SIG-M5 treated with dmso at 0.1 percent for 504 hours (cell line): Measurements from ENCODE around the gene IFRD2.
"Not testable (repeated sequence)": the region's sequence is repeated elsewhere in the genome, so short reads cannot be mapped to it uniquely, and the experiment has no call there.

ENCODE experiments used
- DNase-seq: peaks from one replicate; lab custom pipeline; 2025; ENCODE audit not compliant: unreplicated experiment; lab: John Stamatoyannopoulos, UW

The IFRD2 gene

DNA sequence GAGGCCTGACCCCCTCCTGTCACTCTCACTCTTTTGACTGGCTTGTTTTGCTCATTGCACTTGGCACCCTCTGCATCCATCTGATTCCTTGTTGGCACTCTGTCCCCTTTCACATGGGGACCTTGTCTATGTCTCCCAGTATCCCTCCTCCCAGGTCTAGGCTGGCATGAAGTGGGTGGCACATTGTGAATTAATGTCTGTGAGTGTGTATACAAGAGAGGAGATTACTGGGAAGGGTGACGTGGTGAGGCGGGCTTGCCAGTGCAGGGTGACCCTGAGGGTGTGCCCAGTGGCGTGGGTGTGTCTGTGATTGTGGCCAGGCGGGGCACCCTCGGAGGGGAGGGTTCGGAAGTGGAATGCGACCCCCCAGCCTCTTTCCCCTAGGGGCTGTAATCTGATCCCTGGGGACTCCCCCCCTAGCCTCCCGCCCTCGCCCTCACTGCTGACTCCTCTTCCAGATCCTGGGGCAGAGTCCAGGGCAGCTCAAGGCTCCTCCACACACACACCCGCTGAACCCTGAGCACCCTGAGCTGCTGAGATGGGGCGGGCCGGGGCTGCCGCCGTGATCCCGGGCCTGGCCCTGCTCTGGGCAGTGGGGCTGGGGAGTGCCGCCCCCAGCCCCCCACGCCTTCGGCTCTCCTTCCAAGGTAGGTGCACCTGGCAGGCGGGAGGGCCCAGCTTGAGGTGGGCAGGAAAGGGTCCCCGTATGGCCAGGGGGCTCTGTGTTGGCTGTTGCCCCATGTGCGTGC is 23.4 kb downstream of the IFRD2 start, which contains the start of gene SEMA3B:
Gene SEMA3B (plus strand): TSS at position 445 of the 749 bp plus-strand sequence. CDS start 94 bp downstream, at position 539.
- DNase-seq = no peak

DNA sequence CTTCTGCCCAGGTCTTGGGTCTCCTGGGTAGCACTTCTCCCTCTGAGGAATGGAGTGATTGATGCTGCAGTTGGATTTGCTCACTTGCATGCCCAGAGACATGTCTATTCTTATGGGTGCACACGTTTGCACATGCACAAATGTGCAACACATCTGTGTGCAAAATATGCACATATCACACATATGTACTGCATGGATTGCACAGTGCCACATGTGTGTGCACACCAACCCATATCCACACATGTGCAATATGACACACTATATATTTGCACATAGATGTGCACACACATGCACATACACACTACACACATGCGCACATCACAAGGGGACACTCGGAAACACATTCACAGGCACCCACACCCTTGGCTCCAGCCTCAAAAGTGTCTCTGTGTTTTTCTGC is 24.0 kb downstream of the IFRD2 start:
- DNase-seq = no peak

DNA sequence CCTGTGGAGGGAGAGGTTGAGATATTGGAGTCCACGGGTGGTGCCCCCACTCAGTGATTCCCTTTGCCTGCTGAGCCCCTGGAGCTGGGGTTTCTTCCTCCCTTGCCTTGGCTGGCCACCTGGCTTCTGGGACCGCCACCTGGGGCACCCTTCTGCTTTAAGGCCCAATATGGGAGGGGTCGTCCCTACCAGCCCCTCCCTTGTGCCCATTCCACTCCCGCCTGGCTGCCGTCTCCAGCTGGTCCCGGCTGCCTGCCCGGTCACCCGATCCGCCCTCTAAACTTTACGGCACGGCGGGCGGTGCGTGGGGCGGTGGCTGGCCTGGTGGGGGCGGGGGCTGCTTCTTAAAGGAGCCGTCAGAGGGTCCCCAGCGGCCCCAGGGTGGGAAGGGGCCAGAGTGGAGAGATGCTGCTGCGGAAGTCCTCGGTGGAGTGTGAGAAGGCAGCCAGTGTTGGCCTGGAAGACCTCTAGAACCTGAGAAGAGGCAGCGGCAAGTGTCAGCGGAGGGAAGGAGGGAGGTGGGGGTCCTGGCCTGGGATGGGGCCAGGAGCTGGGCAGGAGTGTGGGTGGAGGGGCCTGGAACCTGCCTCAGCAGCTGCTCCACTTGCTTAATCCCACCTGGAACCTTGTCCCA is 24.8 kb downstream of the IFRD2 start:
- no peak for DNase-seq

DNA sequence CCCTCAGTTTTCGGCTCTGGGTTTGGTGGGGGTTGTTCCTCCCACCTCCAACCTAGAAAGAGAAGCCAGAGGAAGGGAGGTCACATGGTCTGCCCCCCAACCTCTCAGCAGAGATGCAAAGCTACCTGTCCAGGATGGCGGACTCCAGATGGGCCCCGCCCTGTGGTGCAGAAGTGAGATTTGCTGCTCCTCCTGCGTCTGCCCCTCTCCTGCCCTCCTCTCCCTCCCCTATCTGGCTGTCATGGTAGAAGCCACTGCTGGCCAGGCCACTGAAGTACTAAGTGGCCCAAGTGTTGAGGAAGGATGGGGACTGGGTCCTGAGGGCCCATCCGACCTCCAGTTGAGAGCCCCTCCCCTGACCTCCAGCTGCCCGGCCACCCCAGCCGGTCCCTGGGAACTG is 25.4 kb downstream of the IFRD2 start:
- DNase-seq = no peak

DNA sequence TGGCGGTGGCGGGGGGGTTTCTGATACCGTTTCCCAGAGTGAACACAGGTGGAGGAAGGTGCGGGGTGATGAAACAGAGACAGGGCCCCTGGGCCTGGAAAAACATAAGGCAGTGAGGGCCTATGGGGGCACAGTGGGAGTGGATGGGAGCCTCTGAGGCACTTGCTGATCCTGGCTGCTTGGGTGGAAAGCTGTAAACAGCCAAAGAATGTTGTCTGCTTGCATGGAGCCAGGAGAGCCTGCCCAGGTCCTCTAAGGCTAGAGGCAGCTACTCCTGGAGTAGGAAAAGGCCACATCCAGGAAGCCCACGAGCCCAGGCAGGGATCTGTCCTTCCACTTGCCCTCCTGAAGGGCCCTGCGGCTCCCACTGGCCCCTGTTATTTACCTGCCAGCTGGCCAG is 26.2 kb downstream of the IFRD2 start:
- no peak for DNase-seq

DNA sequence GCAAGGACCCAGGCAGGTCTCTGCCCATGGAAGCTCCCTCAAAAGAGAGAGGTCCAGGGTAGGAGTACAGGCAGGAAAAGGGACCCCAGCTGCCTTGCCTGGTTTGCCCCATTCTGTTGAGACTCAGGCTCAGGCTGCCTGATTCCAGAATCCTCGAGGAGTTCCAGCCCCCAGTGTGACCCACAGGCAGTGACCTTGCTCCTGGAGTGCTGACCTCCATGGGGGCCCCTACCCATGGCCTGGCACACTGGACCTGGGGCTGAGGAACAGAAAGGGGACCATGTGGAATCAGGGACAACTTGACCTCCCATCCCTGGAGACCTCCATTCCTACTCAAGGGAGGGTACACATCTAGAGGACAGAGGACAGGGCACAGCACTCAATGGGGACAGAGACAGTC is 26.7 kb downstream of the IFRD2 start:
- no peak for DNase-seq

DNA sequence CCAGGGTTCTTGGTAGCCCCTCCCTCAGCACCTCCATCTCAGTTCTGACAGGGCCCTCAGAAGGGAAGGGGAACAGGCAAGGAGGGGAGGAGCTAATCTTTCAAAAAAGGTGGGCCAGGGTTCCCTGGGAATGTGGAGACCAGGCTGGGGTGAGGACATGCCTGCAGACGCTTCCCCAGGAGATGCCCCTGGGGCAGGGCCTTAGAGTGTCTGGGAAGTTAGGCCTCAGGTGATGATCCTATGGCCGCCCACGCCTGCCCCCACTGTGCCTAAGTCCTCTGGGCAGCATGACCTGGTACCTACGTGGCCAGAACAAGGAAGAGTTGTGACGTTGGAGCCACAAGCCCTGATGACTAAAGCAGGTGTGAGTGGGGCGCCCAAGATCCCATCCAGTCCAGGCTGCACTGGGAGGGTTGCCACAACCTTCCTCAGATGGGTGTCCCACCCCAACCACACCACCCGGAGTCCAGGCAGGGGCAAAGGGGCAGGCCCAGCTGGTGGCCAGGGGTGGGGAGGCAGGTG is 27.2 kb downstream of the IFRD2 start:
- DNase-seq = no peak

DNA sequence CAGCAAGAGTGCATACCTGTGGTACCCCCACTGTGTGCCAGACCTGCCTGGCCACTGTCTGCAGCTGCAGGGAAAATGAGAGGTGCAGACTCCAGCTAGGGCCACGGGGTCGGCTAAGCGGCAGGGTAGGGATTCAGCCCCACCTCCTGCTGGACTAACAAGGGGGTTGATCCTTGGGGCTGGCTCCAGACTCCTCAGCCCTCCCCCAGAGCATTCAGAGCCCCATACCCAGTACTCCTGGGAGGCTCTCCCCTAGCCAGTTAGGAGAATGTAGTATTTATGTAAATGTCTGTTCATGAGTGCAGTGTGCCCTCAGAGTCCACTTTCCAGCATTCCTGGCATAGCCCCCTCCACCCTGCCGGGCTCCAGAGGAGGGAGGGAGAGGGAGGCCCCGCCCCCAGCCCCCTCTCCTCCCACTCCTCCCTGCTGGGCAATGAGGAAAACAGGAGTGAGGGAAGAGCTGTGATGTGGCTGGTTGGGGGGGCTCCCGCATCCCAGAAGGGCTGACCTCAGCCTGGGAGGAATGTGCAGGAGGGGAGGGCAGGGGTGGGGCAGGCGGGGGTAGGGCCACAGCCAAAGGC is 27.8 kb downstream of the IFRD2 start:
- DNase-seq = no peak

DNA sequence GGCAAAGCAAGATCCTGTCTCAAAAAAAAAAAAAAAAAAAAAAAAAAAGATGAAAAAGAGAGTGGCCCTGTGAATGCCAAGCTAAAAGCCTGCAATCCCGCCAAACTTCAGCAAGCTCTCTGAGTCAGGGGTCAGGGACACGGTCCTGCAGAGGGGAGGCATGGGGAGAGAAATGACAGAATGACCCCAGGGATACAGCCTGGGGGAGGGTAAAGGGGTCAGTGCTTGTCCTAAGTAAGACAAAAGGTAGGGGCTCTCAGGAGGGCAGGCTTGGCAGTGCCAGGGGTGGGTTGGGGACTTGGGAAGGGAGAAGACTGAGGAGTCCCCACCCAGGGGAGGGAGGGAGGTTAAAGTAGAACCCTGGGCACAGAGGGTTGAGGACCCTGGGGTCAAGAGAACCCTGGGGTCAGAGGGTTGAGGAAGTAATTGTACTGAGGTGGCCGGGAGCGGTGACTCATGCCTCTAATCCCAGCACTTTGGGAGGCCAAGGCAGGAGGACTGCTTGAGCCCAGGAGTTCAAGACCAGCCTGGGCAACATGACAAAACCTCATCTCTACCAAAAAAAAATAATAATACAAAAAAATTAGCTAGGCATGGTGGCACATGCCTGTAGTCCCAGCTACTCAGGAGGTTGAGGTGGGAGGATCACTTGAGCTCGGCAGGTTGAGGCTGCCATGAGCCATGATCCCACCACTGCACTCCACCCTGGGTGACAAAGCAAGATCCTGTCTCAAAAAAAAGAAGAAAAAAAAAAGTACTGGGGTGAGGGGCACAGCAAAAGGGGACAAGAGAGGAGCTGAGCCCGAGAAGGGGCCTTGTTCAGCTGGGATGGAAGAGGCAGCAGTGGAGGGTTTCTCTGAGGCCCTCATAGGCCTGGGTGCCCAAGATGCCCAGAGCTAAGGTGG is 28.5 kb downstream of the IFRD2 start:
- DNase-seq = no peak

DNA sequence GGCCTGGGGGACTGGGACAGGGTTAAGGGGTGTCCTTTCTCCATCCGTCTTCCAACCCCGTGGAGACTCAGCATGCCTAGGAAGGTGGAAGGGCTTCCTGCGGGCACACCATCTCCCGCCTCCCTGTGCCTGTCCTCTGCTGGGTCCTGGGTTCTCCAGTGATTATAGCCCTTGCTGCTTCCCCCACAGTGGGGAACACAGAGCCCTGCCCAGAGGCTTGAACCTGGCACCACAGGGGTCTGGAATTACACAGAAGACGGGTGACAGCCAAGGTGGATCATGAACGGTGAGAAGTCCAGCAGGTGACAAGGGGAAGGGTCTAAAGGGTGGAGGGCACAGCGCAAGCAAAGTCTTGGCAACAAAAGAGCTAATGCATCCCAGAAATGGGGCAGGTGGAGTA is 29.5 kb downstream of the IFRD2 start:
- no peak for DNase-seq

DNA sequence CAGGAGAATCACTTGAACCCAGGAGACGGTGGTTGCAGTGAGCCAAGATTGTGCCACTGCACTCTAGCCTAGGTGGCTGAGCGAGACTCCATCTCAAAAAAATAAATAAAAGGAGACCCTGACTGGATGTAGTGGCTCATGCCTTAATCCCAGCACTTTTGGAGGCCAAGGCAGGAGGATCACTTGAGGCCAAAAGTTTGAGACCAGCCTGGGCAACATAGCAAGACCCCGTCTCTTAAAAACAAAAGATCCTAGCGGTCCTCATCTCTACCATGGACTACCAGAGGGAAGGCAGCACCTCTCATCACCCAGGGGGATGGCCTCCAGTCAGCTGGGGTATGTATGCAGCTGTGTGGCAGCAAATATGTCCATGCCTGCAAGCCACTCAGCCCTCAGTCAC is 30.0 kb downstream of the IFRD2 start:
- DNase-seq = not testable (repeated sequence)

DNA sequence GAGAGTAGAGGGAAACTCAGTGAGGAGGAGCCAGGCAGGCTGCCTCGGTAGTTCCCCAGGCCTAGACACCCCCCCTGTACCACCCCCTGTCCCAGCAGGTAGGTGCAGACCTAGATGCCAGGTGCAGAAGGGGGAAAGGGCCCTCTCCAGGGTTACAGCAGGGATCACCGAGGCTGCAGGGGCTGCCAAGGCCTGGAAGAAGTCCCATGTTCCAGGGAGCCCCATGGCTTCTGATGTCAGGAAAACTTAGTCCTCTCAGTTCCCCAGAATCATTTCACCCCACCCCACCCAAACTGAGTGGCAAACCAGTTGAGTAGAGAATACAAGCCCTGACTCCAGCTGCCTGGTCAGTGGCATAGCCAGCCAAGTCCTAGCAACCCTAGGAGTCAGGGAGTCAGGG is 30.7 kb downstream of the IFRD2 start:
- no peak for DNase-seq

DNA sequence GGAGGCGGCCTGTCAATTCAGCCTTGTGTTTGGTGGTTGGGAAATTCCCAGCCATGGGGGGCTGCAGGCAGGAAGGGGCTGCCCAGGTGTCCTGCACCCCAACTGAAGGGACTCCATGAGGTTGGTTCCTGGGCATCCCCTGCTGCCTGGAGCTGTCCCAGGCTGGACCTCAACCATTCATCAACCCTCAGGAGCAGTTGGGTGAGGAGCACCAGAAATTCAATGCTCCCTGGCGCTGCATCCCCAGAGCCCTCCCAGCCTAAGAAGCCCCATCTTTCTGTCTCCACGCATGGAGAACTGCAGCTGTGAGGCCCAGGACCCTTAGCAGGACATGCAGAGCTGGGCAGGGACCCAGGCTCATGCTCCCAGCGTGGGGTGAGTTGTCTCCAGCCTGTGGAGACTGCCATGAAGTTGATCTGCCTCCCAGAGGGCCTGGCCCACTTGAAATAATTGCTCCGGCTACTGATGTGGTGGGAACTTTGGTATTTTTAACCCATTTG is 31.2 kb downstream of the IFRD2 start:
- DNase-seq = no peak

DNA sequence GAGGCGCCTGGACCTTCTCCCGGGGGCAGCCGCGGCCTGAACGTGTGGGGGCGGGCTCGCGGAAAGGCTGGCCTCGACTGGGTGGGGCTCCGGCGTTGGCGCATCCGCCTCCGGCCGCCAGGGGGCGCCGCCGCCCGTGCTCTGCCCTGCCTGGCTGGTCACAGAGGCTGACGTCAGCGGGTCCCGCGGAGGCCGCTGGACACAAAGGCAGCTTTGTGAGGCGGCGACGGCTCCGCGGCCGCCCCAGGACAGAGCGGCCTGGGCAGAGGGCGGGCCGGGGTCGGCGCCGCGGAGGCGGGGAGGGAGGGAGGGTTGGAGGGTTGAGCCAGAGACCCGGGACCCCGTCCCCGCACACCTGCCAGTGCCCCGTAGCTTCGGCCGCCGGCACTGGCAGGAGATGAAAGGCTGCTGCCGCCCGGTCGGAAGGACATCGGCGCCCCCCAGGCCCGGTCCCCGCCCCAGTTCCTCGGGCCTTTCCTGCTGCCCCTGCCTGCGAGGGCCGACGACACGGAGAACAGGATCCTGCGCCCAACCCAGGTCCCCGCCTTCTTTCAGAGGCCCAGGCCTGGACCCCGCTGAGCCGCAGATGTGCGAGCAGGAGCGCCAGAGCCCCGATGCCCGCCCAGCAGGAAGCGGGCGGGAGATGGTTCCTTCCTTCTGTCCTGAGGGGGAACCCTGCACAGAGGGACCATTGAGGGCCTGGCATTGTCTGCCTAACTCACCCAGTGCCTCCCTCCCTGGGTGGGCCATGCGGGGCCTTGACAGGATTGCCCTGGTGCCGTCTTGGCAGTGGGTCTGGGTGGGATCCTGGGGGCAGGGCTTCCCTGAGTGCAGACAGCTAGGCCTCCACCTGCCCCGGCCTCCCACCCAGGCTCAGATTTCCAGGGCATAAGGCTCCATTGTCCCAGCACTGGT is 31.9 kb downstream of the IFRD2 start:
- peak; percentile 75 for DNase-seq

DNA sequence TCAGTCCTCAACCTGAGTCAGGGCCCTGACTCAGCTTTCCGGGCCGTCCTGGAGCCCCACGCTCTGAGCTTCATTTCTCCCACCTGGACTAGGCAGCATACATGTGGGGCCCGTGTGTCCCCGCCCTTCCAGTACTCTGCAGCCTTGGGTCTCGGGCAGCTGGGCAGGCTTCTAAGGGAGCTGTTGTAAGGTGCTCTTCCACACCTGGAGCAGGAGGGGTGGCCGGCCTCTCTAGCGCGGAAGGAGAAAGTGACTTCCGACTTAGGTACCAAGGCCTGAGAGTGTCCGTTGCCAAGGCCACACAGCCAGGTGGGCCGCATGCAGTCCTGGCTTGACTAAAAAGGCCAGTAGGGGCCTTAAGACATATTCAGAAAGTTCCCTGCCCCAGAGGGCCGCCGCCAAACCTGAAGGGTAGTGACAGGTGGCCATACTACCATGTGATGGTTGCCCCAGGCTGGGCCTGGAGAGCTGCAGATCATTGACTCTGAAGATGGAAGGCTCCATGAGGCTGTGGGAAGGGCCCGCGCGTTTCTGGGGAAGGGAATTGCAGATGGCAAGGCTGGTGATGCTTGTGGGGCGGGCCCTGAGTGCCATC is 32.7 kb downstream of the IFRD2 start:
- DNase-seq = no peak

DNA sequence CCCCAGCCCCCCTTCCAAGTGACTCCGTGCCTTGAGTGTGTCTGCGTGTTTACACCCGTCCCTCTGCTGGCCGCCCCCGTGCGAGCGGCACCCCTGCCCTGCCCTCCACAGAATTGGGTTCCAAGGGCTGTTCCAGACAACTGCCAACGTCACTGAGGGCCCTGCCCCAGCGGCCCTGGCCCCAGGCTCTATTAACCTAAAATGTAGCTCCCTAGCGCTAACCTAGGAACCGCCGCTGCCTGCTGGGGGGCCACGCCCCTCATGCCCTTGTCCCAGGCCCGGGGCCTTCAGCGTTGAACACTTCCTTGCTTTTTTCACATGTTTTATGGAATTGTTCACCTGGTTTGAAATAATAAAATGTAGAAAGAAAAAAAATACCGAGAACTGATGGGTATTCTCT is 33.2 kb downstream of the IFRD2 start:
- DNase-seq = no peak

DNA sequence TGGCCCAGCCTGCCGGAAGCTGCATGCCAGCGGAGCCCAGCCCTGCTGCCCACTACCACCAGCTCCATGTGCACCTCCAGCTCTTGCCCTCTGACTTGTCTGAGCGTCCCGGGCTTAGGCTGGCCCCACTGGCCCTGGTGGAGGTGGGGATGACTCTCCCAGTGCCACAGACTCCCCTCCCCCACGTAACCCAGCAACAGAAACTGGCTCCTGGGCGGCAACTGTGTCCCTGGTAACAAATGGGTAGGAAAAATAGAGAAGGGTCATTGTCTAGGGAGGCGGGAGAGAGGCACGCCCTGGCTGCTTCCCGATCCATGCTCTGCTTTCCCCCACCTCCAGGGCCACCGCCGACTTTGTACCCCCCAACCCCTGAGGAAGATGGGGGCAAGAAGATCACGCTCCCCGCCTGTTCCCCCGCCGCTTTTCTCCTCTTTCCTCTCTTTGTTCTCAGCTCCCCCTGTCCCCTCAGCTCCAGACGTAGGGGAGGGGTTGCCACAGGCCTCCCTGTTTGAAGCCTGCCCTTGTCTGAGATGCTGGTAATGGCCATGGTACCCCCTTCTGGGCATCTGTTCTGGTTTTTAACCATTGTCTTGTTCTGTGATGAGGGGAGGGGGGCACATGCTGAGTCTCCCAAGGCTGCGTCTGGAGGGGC is 34.1 kb downstream of the IFRD2 start:
- DNase-seq = no peak

DNA sequence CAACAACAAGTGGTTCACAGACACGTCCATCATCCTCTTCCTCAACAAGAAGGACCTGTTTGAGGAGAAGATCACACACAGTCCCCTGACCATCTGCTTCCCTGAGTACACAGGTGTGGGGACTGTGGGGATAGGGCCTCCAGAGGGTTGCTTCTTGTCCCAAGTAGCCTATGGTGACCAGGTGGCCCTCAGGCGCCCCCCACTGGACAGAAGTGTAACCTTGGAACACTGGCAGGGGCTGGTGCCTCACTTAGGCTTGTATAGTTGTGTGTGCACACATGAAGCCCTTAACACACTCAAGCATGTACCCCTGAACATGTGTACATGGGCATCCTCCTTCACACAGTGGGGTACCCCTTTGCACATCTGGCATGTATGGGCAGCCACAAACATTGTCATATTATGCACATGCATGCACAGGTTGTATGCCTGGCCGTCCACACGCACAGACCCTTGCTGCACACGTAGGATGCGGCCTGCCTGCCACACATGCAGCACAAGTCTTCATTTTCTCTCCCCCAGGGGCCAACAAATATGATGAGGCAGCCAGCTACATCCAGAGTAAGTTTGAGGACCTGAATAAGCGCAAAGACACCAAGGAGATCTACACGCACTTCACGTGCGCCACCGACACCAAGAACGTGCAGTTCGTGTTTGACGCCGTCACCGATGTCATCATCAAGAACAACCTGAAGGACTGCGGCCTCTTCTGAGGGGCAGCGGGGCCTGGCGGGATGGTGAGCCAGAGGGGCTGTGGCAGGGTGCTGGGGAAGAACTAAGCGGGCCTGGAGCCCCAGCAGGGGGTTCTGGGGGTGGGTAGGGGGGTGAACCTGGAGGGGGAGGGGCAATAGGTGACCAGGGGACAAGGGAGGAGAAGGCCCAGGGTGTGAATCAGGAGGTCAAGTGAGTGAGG is 35.0 kb downstream of the IFRD2 start:
- no peak for DNase-seq
